Activated CD8-positive, alpha-beta T cell treated with anti-CD3 and anti-CD28 coated beads for 36 hours (primary cell): ENCODE results near the gene SRRT. TPM values are rescaled to one million over a fixed set of nuclear protein-coding genes. Genes with fewer than 3 reads are reported as not detected.

Source experiments
- ATAC-seq: fragments of 200-7000 bp; cut with Tn5 transposase; one replicate; pipeline ENCODE4 v1.10.0; 2021; ENCODE audit warnings: mild to moderate bottlenecking, moderate library complexity
- CTCF ChIA-PET: fragments of 350-600 bp; sonication (Branson Sonifier 250); formaldehyde crosslinking; loops from one replicate; lab custom pipeline; 2021; ENCODE audit warnings: antibody characterized with exemption; lab: Charles Lee
- POLR2A ChIA-PET: fragments of 350-600 bp; sonication (Branson Sonifier 250); formaldehyde crosslinking; loops from one replicate; lab custom pipeline; 2021; ENCODE audit warnings: antibody characterized with exemption; lab: Charles Lee
- DNase-seq: peaks from one replicate; pipeline ENCODE4 v3.0.0-alpha.2; 2020
- H3K27ac Mint-ChIP-seq: one replicate; pipeline ENCODE4 v1.8.0; 2021; ENCODE audit warnings: mild to moderate bottlenecking, mixed read lengths
- H3K27me3 Mint-ChIP-seq: one replicate; pipeline ENCODE4 v1.8.0; 2021; ENCODE audit warnings: mixed read lengths
- H3K36me3 Mint-ChIP-seq: one replicate; pipeline ENCODE4 v1.8.0; 2021; ENCODE audit warnings: low read depth, mixed read lengths
- H3K4me1 Mint-ChIP-seq: one replicate; pipeline ENCODE4 v1.8.0; 2021; ENCODE audit warnings: low read depth, mixed read lengths
- H3K4me3 Mint-ChIP-seq: one replicate; pipeline ENCODE4 v1.8.0; 2021; ENCODE audit warnings: mild to moderate bottlenecking, moderate library complexity, mixed read lengths
- H3K9me3 Mint-ChIP-seq: one replicate; pipeline ENCODE4 v1.8.0; 2021; ENCODE audit warnings: mixed read lengths
- CTCF ChIP-seq: fragments of 200-600 bp; IDR thresholded peaks from one replicate; pipeline ENCODE4 v1.8.0; 2022; ENCODE audit warnings: antibody characterized with exemption, mild to moderate bottlenecking
- intact Hi-C: fragments of 100-400 bp; cut with micrococcal nuclease; formaldehyde crosslinking; loops from one replicate; pipeline ENCODE4 v1.10.0; 2022
- total RNA-seq, 2 experiments: library from RNA; stranded (reverse); gene quantifications; one replicate each; pipeline ENCODE4 v1.2.3, GENCODE V29; 2021

SRRT gene
- total RNA-seq, 2 experiments from 2014 or later: 211 to 239 TPM

GRCh38 chr7:100855515-100855914 is 19.4 kb upstream of the SRRT start:
- no peak overlapping the region for H3K27ac Mint-ChIP-seq
- peaks cover 8% of the 10 kb centered on the region for H3K36me3 Mint-ChIP-seq
- no peak for ATAC-seq
- intact Hi-C loops: no loop called here
- no peak for DNase-seq
- H3K27me3 Mint-ChIP-seq: no peaks in the 10 kb centered on the region
- H3K4me3 Mint-ChIP-seq: no peak overlapping the region
- H3K4me1 Mint-ChIP-seq: peaks cover 15% of the 10 kb centered on the region
- no peaks in the 10 kb centered on the region for H3K9me3 Mint-ChIP-seq
- TF ChIP-seq CTCF: no peak
- ChIA-PET CTCF (interaction anchor here (1.3 to 2.7 kb wide), 2 partner anchors 55 to 150 kb away, joined by 3 to 11 read pairs; no protein-coding TSS in a partner anchor), POLR2A (interaction anchor here (0.8 to 1.7 kb wide), 3 partner anchors 11 to 250 kb away, joined by 3 to 4 read pairs (median 3); partner anchors contain the start of gene SRRT)

- peaks cover 11% of the 10 kb centered on the region for H3K4me1 Mint-ChIP-seq
- CTCF ChIA-PET: interaction anchor here (2.7 kb wide), 1 partner anchor 57 kb away, joined by 11 read pairs; no protein-coding TSS in a partner anchor
- POLR2A ChIA-PET: interaction anchor here (0.6 to 2.1 kb wide), 2 partner anchors 10 to 18 kb away, joined by 3 to 7 read pairs; partner anchors contain the start of genes SRRT and TRIP6
- ATAC-seq: no peak
- H3K27ac Mint-ChIP-seq: no peak overlapping the region
- H3K27me3 Mint-ChIP-seq: no peaks in the 10 kb centered on the region
- no peak for DNase-seq
- TF ChIP-seq CTCF: no peak
- intact Hi-C loops: no loop called here
- no peak overlapping the region for H3K4me3 Mint-ChIP-seq
- H3K9me3 Mint-ChIP-seq: no peaks in the 10 kb centered on the region
- H3K36me3 Mint-ChIP-seq: peaks cover 14% of the 10 kb centered on the region
Measured at GRCh38 chr7:100856871-100857282, 18.0 kb upstream of the SRRT start.

- Mint-ChIP-seq H3K36me3 (peaks cover 17% of the 10 kb centered on the region), H3K27ac (no peak overlapping the region), H3K4me3 (no peak overlapping the region), H3K4me1 (no peaks in the 10 kb centered on the region), H3K9me3 (no peaks in the 10 kb centered on the region), H3K27me3 (no peaks in the 10 kb centered on the region)
- DNase-seq (no peak), ATAC-seq (no peak)
- intact Hi-C loops: no loop called here
- ChIA-PET POLR2A (no interaction called here), CTCF (interaction anchor here (0.8 kb wide), 1 partner anchor 60 kb away, joined by 3 read pairs; no protein-coding TSS in a partner anchor)
- no peak for TF ChIP-seq CTCF
Measured at GRCh38 chr7:100859856-100860255, 15.0 kb upstream of the SRRT start.

- DNase-seq (no peak), ATAC-seq (no peak)
- intact Hi-C loops: no loop called here
- ChIA-PET CTCF (no interaction called here), POLR2A (interaction anchor here (1.0 kb wide), 1 partner anchor 54 kb away, joined by 3 read pairs; no protein-coding TSS in a partner anchor)
- Mint-ChIP-seq H3K27me3 (no peaks in the 10 kb centered on the region), H3K9me3 (no peaks in the 10 kb centered on the region), H3K36me3 (peaks cover 17% of the 10 kb centered on the region), H3K4me1 (no peaks in the 10 kb centered on the region), H3K27ac (no peak overlapping the region), H3K4me3 (no peak overlapping the region)
- TF ChIP-seq CTCF: no peak
Measured at GRCh38 chr7:100860702-100861615, 13.9 kb upstream of the SRRT start.

- Mint-ChIP-seq H3K9me3 (no peaks in the 10 kb centered on the region), H3K27me3 (no peaks in the 10 kb centered on the region), H3K4me1 (no peaks in the 10 kb centered on the region), H3K27ac (no peak overlapping the region), H3K4me3 (no peak overlapping the region), H3K36me3 (peaks cover 17% of the 10 kb centered on the region)
- POLR2A ChIA-PET: interaction anchor here (1.0 to 1.1 kb wide), 2 partner anchors 13 to 54 kb away, joined by 3 read pairs; partner anchors contain the start of gene SRRT
- CTCF ChIA-PET: no interaction called here
- TF ChIP-seq CTCF: no peak
- ATAC-seq (no peak), DNase-seq (no peak)
- intact Hi-C loops: no loop called here
Measured at GRCh38 chr7:100861616-100861985, 13.3 kb upstream of the SRRT start.
